ENCODE results near the gene RAPSN.

The RAPSN gene

GRCh38 chr11:47431356-47432083 is 17.4 kb downstream of the RAPSN start:
- H3K27me3 ChIP-seq (replicated peaks; ENCODE audit: control insufficient read depth, insufficient read depth, low read length), result no peaks in the 10 kb centered on the region
- DNase-seq (ENCODE audit: low read depth), result no peak
- H3K9ac ChIP-seq (ENCODE audit: low read length), result no peak overlapping the region
- peaks cover 9% of the 10 kb centered on the region for H3K4me1 ChIP-seq (ENCODE audit: control insufficient read depth, insufficient read depth, low read length)
- H3K36me3 ChIP-seq (ENCODE audit: control insufficient read depth, insufficient read depth, low read length, severe bottlenecking), result no peaks in the 10 kb centered on the region
- H3K4me3 ChIP-seq (ENCODE audit: low read length), result no peak overlapping the region
- no peaks in the 10 kb centered on the region for H3K9me3 ChIP-seq (ENCODE audit: control insufficient read depth, low read length)

GRCh38 chr11:47430524-47430923 is 18.4 kb downstream of the RAPSN start:
- no peaks in the 10 kb centered on the region for H3K9me3 ChIP-seq (ENCODE audit: control insufficient read depth, low read length)
- H3K27me3 ChIP-seq (replicated peaks; ENCODE audit: control insufficient read depth, insufficient read depth, low read length), result no peaks in the 10 kb centered on the region
- H3K9ac ChIP-seq (ENCODE audit: low read length), result no peak overlapping the region

GRCh38 chr11:47426062-47426956 is 22.6 kb downstream of the RAPSN start, which contains the start of gene PSMC3:
Gene PSMC3 (minus strand): TSS chr11:47426439. CDS start chr11:47426279, 160 bp downstream.
- Histone ChIP-seq H3K9ac (ENCODE audit: low read length) (peak within 1 kb of the TSS; percentile 98), H3K9me3 (ENCODE audit: control insufficient read depth, low read length) (no peaks in the 10 kb centered on the region), H3K4me3 (ENCODE audit: low read length) (peak within 1 kb of the TSS; percentile 98), H3K27me3 (replicated peaks; ENCODE audit: control insufficient read depth, insufficient read depth, low read length) (no peaks in the 10 kb centered on the region), H3K4me1 (ENCODE audit: control insufficient read depth, insufficient read depth, low read length) (peaks cover 14% of the 10 kb centered on the region), H3K36me3 (ENCODE audit: control insufficient read depth, insufficient read depth, low read length, severe bottlenecking) (peaks cover 32% of the 10 kb centered on the region)
- peak; percentile 100 for DNase-seq (ENCODE audit: low read depth)

More at GRCh38 chr11:47430524-47430923, 18.4 kb downstream of the RAPSN start:
- DNase-seq (ENCODE audit: low read depth), result no peak
- Histone ChIP-seq H3K36me3 (ENCODE audit: control insufficient read depth, insufficient read depth, low read length, severe bottlenecking) (no peaks in the 10 kb centered on the region), H3K4me3 (ENCODE audit: low read length) (no peak overlapping the region), H3K4me1 (ENCODE audit: control insufficient read depth, insufficient read depth, low read length) (peaks cover 9% of the 10 kb centered on the region)

- H3K4me1 ChIP-seq (ENCODE audit: control insufficient read depth, insufficient read depth, low read length), result peaks cover 14% of the 10 kb centered on the region
- peak; percentile 30 for DNase-seq (ENCODE audit: low read depth)
- H3K9me3 ChIP-seq (ENCODE audit: control insufficient read depth, low read length), result no peaks in the 10 kb centered on the region
- peak overlapping the region; percentile 98 for H3K9ac ChIP-seq (ENCODE audit: low read length)
- peak overlapping the region; percentile 98 for H3K4me3 ChIP-seq (ENCODE audit: low read length)
- peaks cover 37% of the 10 kb centered on the region for H3K36me3 ChIP-seq (ENCODE audit: control insufficient read depth, insufficient read depth, low read length, severe bottlenecking)
- no peaks in the 10 kb centered on the region for H3K27me3 ChIP-seq (replicated peaks; ENCODE audit: control insufficient read depth, insufficient read depth, low read length)
These were observed 23.3 kb downstream of the RAPSN start for GRCh38 chr11:47425611-47426010.

- peaks cover 67% of the 10 kb centered on the region for H3K36me3 ChIP-seq (ENCODE audit: control insufficient read depth, insufficient read depth, low read length, severe bottlenecking)
- no peaks in the 10 kb centered on the region for H3K9me3 ChIP-seq (ENCODE audit: control insufficient read depth, low read length)
- peaks cover 48% of the 10 kb centered on the region for H3K4me1 ChIP-seq (ENCODE audit: control insufficient read depth, insufficient read depth, low read length)
- peak overlapping the region; percentile 24 for H3K9ac ChIP-seq (ENCODE audit: low read length)
- no peak overlapping the region for H3K4me3 ChIP-seq (ENCODE audit: low read length)
- DNase-seq (ENCODE audit: low read depth), result no peak
- no peaks in the 10 kb centered on the region for H3K27me3 ChIP-seq (replicated peaks; ENCODE audit: control insufficient read depth, insufficient read depth, low read length)
These were observed 30.3 kb downstream of the RAPSN start for GRCh38 chr11:47418454-47419259.

- H3K27me3 ChIP-seq (replicated peaks; ENCODE audit: control insufficient read depth, insufficient read depth, low read length), result no peaks in the 10 kb centered on the region
- peaks cover 53% of the 10 kb centered on the region for H3K4me1 ChIP-seq (ENCODE audit: control insufficient read depth, insufficient read depth, low read length)
- H3K9me3 ChIP-seq (ENCODE audit: control insufficient read depth, low read length), result no peaks in the 10 kb centered on the region
- no peak for DNase-seq (ENCODE audit: low read depth)
- peaks cover 59% of the 10 kb centered on the region for H3K36me3 ChIP-seq (ENCODE audit: control insufficient read depth, insufficient read depth, low read length, severe bottlenecking)
- peak overlapping the region; percentile 24 for H3K9ac ChIP-seq (ENCODE audit: low read length)
- no peak overlapping the region for H3K4me3 ChIP-seq (ENCODE audit: low read length)
These were observed 31.2 kb downstream of the RAPSN start for GRCh38 chr11:47417712-47418111.

GRCh38 chr11:47415949-47416472 is 32.9 kb downstream of the RAPSN start:
- Histone ChIP-seq H3K27me3 (replicated peaks; ENCODE audit: control insufficient read depth, insufficient read depth, low read length) (no peaks in the 10 kb centered on the region), H3K4me3 (ENCODE audit: low read length) (peak overlapping the region; percentile 24), H3K9ac (ENCODE audit: low read length) (peak overlapping the region; percentile 82), H3K4me1 (ENCODE audit: control insufficient read depth, insufficient read depth, low read length) (peaks cover 48% of the 10 kb centered on the region), H3K36me3 (ENCODE audit: control insufficient read depth, insufficient read depth, low read length, severe bottlenecking) (peaks cover 53% of the 10 kb centered on the region), H3K9me3 (ENCODE audit: control insufficient read depth, low read length) (no peaks in the 10 kb centered on the region)
- peak; percentile 97 for DNase-seq (ENCODE audit: low read depth)

- peak overlapping the region; percentile 82 for H3K9ac ChIP-seq (ENCODE audit: low read length)
- DNase-seq (ENCODE audit: low read depth), result no peak
- peaks cover 54% of the 10 kb centered on the region for H3K36me3 ChIP-seq (ENCODE audit: control insufficient read depth, insufficient read depth, low read length, severe bottlenecking)
- no peaks in the 10 kb centered on the region for H3K27me3 ChIP-seq (replicated peaks; ENCODE audit: control insufficient read depth, insufficient read depth, low read length)
- H3K4me1 ChIP-seq (ENCODE audit: control insufficient read depth, insufficient read depth, low read length), result peaks cover 56% of the 10 kb centered on the region
- no peak overlapping the region for H3K4me3 ChIP-seq (ENCODE audit: low read length)
- H3K9me3 ChIP-seq (ENCODE audit: control insufficient read depth, low read length), result no peaks in the 10 kb centered on the region
These were observed 33.7 kb downstream of the RAPSN start for GRCh38 chr11:47415091-47415854.

GRCh38 chr11:47414685-47415070 is 34.3 kb downstream of the RAPSN start:
- Histone ChIP-seq H3K9ac (ENCODE audit: low read length) (peak overlapping the region; percentile 82), H3K4me3 (ENCODE audit: low read length) (no peak overlapping the region), H3K27me3 (replicated peaks; ENCODE audit: control insufficient read depth, insufficient read depth, low read length) (no peaks in the 10 kb centered on the region), H3K36me3 (ENCODE audit: control insufficient read depth, insufficient read depth, low read length, severe bottlenecking) (peaks cover 50% of the 10 kb centered on the region), H3K9me3 (ENCODE audit: control insufficient read depth, low read length) (no peaks in the 10 kb centered on the region), H3K4me1 (ENCODE audit: control insufficient read depth, insufficient read depth, low read length) (peaks cover 62% of the 10 kb centered on the region)
- no peak for DNase-seq (ENCODE audit: low read depth)

Measured in adipocyte (in vitro differentiated cells).